ENCODE results near the gene LRRTM4. TPM values are rescaled to one million over a fixed set of nuclear protein-coding genes. Genes with fewer than 3 reads are reported as not detected.
"Not testable (repeated sequence)": the region's sequence is repeated elsewhere in the genome, so short reads cannot be mapped to it uniquely, and the experiment has no call there.

The LRRTM4 gene
- total RNA-seq, 2 donors from 2014 or later: 0.33 TPM; not detected in 1

GRCh38 chr2:77064324-77064723 is 457.9 kb downstream of the LRRTM4 start:
- Histone ChIP-seq H3K36me3 (replicated peaks in 1 of 2; ENCODE audit: insufficient read depth in 1 of 2, low read depth in 2 of 2) (no peaks in the 10 kb centered on the region), H3K4me1 (no peaks in the 10 kb centered on the region), H3K4me3 (no peak overlapping the region), H3K9me3 (no peaks in the 10 kb centered on the region), H3K27ac (no peak overlapping the region), H3K27me3 (no peaks in the 10 kb centered on the region)
- TF ChIP-seq POLR2A (IDR thresholded peaks at IDR 0.05): no peak
- no peak for TF ChIP-seq CTCF (IDR thresholded peaks at IDR 0.05)
- intact Hi-C loops (cut with DNase I): no loop called here
- DNase-seq: no peak
- no peak for ATAC-seq
- 47 to 60% methylated on average over 1 of the region's 1 CpG for WGBS, 2 donors

- 35 to 51% methylated on average over 2 of the region's 2 CpGs for WGBS, 2 donors
- ATAC-seq (no peak), DNase-seq (no peak)
- no peaks in the 10 kb centered on the region for H3K36me3 ChIP-seq (replicated peaks in 1 of 2; ENCODE audit: insufficient read depth in 1 of 2, low read depth in 2 of 2)
- no peak overlapping the region for H3K4me3 ChIP-seq
- intact Hi-C loops (cut with DNase I): no loop called here
- H3K4me1 ChIP-seq: no peaks in the 10 kb centered on the region
- no peak overlapping the region for H3K27ac ChIP-seq
- no peak for TF ChIP-seq POLR2A (IDR thresholded peaks at IDR 0.05)
- no peak for TF ChIP-seq CTCF (IDR thresholded peaks at IDR 0.05)
- no peaks in the 10 kb centered on the region for H3K27me3 ChIP-seq
- no peaks in the 10 kb centered on the region for H3K9me3 ChIP-seq
Measured at GRCh38 chr2:77054938-77055337, 467.2 kb downstream of the LRRTM4 start.

GRCh38 chr2:77046339-77046738 is 475.8 kb downstream of the LRRTM4 start:
- ATAC-seq (no peak), DNase-seq (no peak)
- 43 to 50% methylated on average over 1 of the region's 1 CpG for WGBS, 2 donors
- Histone ChIP-seq H3K27ac (no peak overlapping the region), H3K9me3 (no peaks in the 10 kb centered on the region), H3K27me3 (no peaks in the 10 kb centered on the region), H3K36me3 (replicated peaks in 1 of 2; ENCODE audit: insufficient read depth in 1 of 2, low read depth in 2 of 2) (no peaks in the 10 kb centered on the region), H3K4me3 (no peak overlapping the region), H3K4me1 (no peaks in the 10 kb centered on the region)
- TF ChIP-seq POLR2A (IDR thresholded peaks at IDR 0.05) (no peak), CTCF (IDR thresholded peaks at IDR 0.05) (no peak)
- intact Hi-C loops (cut with DNase I): no loop called here

GRCh38 chr2:77045456-77045855 is 476.7 kb downstream of the LRRTM4 start:
- H3K36me3 ChIP-seq (replicated peaks in 1 of 2; ENCODE audit: insufficient read depth in 1 of 2, low read depth in 2 of 2); DNase-seq; H3K27ac ChIP-seq; H3K27me3 ChIP-seq; ATAC-seq; H3K9me3 ChIP-seq; H3K4me3 ChIP-seq; H3K4me1 ChIP-seq; intact Hi-C loops (cut with DNase I): not testable (repeated sequence)
- 60 to 70% methylated on average over 2 of the region's 2 CpGs for WGBS, 2 donors

- intact Hi-C loops (cut with DNase I): no loop called here
Measured at GRCh38 chr2:77034445-77034844, 487.7 kb downstream of the LRRTM4 start.

GRCh38 chr2:77029237-77029636 is 492.9 kb downstream of the LRRTM4 start:
- DNase-seq; intact Hi-C loops (cut with DNase I); H3K27me3 ChIP-seq; H3K9me3 ChIP-seq; H3K27ac ChIP-seq; H3K36me3 ChIP-seq (replicated peaks in 1 of 2; ENCODE audit: insufficient read depth in 1 of 2, low read depth in 2 of 2); H3K4me1 ChIP-seq; H3K4me3 ChIP-seq; ATAC-seq: not testable (repeated sequence)
- 83 to 84% methylated on average over 5 of the region's 5 CpGs for WGBS, 2 donors

More at GRCh38 chr2:77034445-77034844, 487.7 kb downstream of the LRRTM4 start:
- TF ChIP-seq POLR2A (IDR thresholded peaks at IDR 0.05) (no peak), CTCF (IDR thresholded peaks at IDR 0.05) (no peak)
- Histone ChIP-seq H3K27me3 (no peaks in the 10 kb centered on the region), H3K4me3 (no peak overlapping the region), H3K9me3 (no peaks in the 10 kb centered on the region), H3K27ac (no peak overlapping the region), H3K4me1 (no peaks in the 10 kb centered on the region), H3K36me3 (replicated peaks in 1 of 2; ENCODE audit: insufficient read depth in 1 of 2, low read depth in 2 of 2) (no peaks in the 10 kb centered on the region)
- no peak for DNase-seq
- ATAC-seq: no peak
- 29 to 47% methylated on average over 4 of the region's 4 CpGs for WGBS, 2 donors
